ENCODE results near the gene C9orf85. TPM values are rescaled to one million over a fixed set of nuclear protein-coding genes. Genes with fewer than 3 reads are reported as not detected.

C9orf85 gene
- total and polyA plus RNA-seq, 10 of the 15 experiments (the other 5 are each of a cell fraction or from before 2014, with no cell fraction given): 9.1 to 22.6 (median 16.4) TPM

- intact Hi-C loops (cut with micrococcal nuclease; ENCODE audit: unreplicated experiment): no loop called here
- TF ChIP-seq PBX3 (IDR thresholded peaks at IDR 0.05; ENCODE audit: insufficient replicate concordance, low read depth, low read length) (no peak), RAD21 (IDR thresholded peaks at IDR 0.05; ENCODE audit: insufficient read depth, low read depth, low read length) (no peak), CREB1 (IDR thresholded peaks at IDR 0.05; ENCODE audit: low read depth) (no peak), TCF7 (IDR thresholded peaks at IDR 0.05; ENCODE audit: borderline replicate concordance) (no peak), ZBTB40 (IDR thresholded peaks at IDR 0.05; ENCODE audit: borderline replicate concordance) (no peak), BHLHE40 (IDR thresholded peaks at IDR 0.05; ENCODE audit: borderline replicate concordance in 1 of 2, low read depth in 2 of 2, low read length in 1 of 2) (no peak), SRF (IDR thresholded peaks at IDR 0.05; ENCODE audit: low read depth in 2 of 2, low read length in 2 of 2) (no peak), ZNF384 (IDR thresholded peaks at IDR 0.05; ENCODE audit: borderline replicate concordance, low read depth, low read length) (no peak), MEF2B (IDR thresholded peaks at IDR 0.05; ENCODE audit: partially characterized antibody, poor library complexity, severe bottlenecking) (no peak)
- TF ChIP-seq, protein P1, sequence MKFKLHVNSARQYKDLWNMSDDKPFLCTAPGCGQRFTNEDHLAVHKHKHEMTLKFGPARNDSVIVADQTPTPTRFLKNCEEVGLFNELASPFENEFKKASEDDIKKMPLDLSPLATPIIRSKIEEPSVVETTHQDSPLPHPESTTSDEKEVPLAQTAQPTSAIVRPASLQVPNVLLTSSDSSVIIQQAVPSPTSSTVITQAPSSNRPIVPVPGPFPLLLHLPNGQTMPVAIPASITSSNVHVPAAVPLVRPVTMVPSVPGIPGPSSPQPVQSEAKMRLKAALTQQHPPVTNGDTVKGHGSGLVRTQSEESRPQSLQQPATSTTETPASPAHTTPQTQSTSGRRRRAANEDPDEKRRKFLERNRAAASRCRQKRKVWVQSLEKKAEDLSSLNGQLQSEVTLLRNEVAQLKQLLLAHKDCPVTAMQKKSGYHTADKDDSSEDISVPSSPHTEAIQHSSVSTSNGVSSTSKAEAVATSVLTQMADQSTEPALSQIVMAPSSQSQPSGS (IDR thresholded peaks at IDR 0.05; ENCODE audit: low read length): no peak
- H3K9me3 ChIP-seq (replicated peaks; ENCODE audit: control insufficient read depth, insufficient read depth, low read length): no peaks in the 10 kb centered on the region
- H3K9ac ChIP-seq (ENCODE audit: control insufficient read depth, insufficient read depth, low read length): no peak overlapping the region
- BruUV-seq (replicated peaks): no TSS peak
- POLR2A ChIA-PET: interaction anchor here (0.7 to 1.2 kb wide), 2 partner anchors 62 to 126 kb away, joined by 3 to 6 read pairs; no protein-coding TSS in a partner anchor
- H3K27me3 ChIP-seq (replicated peaks in 1 of 2; ENCODE audit: control insufficient read depth in 2 of 2, insufficient read depth in 2 of 2, low read length in 1 of 2): no peaks in the 10 kb centered on the region
- H3K79me2 ChIP-seq (ENCODE audit: control insufficient read depth, insufficient read depth, low read length): no peaks in the 10 kb centered on the region
- CTCF ChIA-PET: interaction anchor here (0.6 to 1.4 kb wide), 2 partner anchors 44 to 410 kb away, joined by 3 to 9 read pairs; no protein-coding TSS in a partner anchor
- ATAC-seq (no peak), FAIRE-seq (no peak), DNase-seq (ENCODE audit: low read depth, low spot score) (no peak)
- SMC1A ChIA-PET (ENCODE audit: uncharacterized antibody, unreplicated experiment): no interaction called here
- no peaks in the 10 kb centered on the region for H3K4me1 ChIP-seq (ENCODE audit: control insufficient read depth, insufficient read depth, low read length)
- no peaks in the 10 kb centered on the region for H3K36me3 ChIP-seq (ENCODE audit: control insufficient read depth in 2 of 2, insufficient read depth in 2 of 2, low read length in 1 of 2)
- RAD21 ChIA-PET (ENCODE audit: unreplicated experiment): no interaction called here
- H3K27ac ChIP-seq (ENCODE audit: control insufficient read depth, insufficient read depth): no peak overlapping the region
- no peak overlapping the region for H3K4me3 ChIP-seq
- H2AFZ ChIP-seq (ENCODE audit: control insufficient read depth, low read depth, low read length): no peak overlapping the region
- no peak overlapping the region for H3K4me2 ChIP-seq (ENCODE audit: control insufficient read depth, insufficient read depth)
- in situ Hi-C loops (cut with MboI): no loop called here
- H4K20me1 ChIP-seq (ENCODE audit: control insufficient read depth, insufficient read depth): no peaks in the 10 kb centered on the region
- WGBS (ENCODE audit: insufficient coverage, insufficient replicate concordance, low lambda C conversion rate, missing lambda C conversion rate): 97% methylated on average over 2 of the region's 2 CpGs
These were observed 70.5 kb downstream of the C9orf85 start for GRCh38 chr9:71981944-71982343.
